RKO (cell line): Measurements from ENCODE around the gene LRRK2.
"Not testable (repeated sequence)": the region's sequence is repeated elsewhere in the genome, so short reads cannot be mapped to it uniquely, and the experiment has no call there.

ENCODE experiments used
- DNase-seq: peaks from one replicate; pipeline ENCODE4 v3.0.0-alpha.2; 2016; ENCODE audit warnings: low spot score

LRRK2 gene

DNA sequence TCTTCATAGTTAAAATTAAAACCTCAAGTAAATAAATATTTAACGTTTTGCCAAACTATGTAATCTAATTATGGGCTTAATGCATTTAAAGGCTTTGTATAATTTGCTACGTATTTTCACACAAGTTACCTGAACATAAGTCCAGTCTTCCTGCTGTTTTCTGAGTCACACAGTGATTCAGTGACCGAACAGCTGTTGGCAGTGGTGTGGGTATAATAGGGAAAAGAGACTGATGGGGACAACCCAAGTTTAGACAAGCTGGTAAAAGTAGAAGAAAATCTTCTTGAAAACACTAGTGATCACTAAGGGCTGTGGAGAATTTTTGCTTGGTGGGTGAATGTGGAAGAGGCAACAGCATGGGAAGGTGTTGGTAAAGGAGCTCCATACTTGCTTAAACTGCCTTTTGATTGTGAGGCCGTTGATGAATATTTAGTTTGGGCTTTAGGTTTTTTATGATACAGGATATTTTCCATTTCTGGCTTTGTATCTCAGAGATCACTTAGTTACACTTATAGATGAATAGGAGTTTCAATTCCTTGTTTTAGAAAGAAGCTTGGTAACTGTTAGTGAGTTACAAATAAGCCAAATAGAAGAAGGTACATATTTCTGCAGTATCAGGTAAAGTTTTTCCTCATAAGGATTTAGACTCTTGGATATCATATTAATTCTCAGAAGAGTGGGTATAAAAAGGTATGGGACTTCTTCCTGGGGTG lies 23.9 kb downstream of the LRRK2 start:
- peak; percentile 26 for DNase-seq

GRCh38 chr12:40250652-40251051 lies 25.9 kb downstream of the LRRK2 start:
- DNase-seq: not testable (repeated sequence)

GRCh38 chr12:40253936-40254335 lies 29.1 kb downstream of the LRRK2 start:
- DNase-seq: no peak

DNA sequence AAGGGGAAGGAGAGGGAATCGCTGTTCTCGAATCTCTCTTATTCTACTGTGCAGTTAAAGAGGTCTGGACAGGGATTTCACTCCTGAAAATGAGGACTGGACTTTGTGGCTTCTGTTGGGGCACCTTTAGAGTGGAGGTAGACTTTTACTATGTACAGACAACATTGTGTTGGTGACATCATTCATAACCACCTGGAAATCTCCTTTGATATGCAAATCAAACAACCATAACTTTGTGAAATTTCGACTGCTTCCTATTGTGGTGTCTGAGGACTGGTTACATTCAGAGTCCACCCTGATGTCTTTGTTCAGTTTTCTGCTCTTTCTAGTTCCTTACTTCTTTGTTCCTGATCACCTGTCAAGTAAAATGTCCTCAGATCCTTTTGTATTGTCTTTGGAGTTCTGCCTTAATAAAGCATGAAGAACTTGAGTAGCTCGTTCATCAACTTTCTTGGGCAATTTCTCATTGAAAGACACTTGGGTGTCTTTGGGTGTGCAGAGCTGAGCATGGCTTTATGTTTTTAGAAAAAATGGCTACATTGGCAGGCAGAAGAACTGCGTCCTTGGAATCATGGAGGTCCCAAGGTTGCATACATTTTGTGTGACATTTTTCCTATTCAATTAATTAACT lies 29.8 kb downstream of the LRRK2 start:
- DNase-seq: no peak

DNA sequence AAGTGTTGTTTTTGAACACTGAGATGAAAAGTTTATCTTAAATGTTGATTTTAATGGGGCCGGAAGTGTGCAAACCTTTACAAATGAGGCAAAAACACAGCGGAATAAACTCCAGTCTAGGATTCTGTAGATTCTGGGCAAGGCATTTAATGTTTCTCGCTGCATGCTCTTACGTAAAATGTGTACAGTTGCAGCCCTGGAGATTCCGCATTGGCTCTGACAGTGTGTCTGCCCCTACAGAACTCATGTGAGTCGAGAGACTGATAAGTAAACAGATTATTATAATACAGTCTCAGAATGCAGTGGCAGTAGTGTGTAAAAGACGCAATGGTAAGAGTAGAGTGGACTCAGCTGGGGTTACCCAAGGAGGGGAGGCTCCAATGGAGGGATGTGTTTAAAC lies 33.6 kb downstream of the LRRK2 start:
- DNase-seq: no peak

DNA sequence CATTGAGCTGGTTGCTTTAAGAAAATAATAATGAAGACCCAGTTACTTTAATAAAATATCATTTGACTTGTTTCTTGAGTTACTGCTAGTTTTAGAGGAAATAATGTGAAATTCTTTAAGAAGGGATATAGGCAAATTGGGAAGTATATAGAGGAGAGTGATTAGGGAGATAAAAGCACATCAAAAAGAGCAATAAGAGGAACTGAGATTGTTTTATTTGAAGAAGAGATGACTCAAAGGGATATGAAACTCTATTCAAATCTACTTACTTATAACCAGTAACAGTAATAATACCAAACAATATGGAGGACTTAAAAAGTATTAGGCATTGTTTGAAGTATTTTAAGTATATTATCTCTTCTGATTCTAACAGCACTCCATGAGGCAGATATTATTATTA lies 37.1 kb downstream of the LRRK2 start:
- DNase-seq: no peak

DNA sequence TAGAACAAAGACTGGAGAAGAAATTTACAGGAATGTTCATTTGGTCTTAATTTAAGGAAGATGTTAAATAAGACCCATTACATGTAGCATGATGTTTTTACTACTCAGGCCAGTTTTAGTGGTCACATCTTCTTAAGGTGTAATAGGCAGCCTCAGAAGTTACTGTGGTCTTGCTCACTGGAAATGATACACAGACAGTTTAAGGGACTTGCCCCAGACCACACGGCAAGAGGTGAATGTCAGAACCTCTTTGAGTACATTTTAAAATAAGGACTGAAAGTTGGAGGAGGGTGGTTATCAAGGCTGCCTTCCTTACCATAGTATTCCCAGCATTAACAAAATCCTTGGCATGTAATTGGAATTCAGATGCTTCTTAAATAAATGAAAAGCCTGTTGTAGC lies 37.9 kb downstream of the LRRK2 start:
- DNase-seq: no peak

GRCh38 chr12:40263616-40264409 lies 39.0 kb downstream of the LRRK2 start:
- no peak for DNase-seq

GRCh38 chr12:40271981-40272664 lies 47.3 kb downstream of the LRRK2 start:
- no peak for DNase-seq

DNA sequence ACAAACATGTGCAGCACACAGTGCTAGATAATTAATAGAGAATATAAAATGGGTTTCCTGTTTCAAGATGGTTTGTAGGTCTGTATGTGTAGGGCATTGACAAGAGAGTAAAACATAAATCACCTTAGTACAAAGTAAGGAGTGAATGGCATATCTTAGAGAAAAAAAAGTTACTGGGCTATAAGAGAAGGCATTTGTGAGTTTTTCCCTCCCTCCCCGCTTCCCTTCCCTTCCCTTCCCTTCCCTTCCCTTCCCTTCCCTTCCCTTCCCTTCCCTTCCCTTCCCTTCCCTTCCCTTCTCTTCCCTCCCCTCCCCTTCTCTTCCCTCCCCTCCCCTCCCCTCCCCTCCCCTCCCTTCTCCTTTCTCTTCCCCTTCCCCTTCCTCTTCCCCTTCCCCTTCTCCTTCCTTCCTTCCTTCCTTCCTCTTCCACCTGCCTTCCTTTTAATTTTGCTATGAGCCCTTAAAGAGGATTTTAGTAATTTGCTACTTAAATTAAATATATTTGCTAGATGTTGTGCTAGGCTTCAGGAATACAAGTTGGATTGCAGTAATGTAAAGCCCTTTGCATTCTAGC lies 57.1 kb downstream of the LRRK2 start:
- DNase-seq: no peak

- no peak for DNase-seq
Measured at GRCh38 chr12:40286583-40286982, 61.8 kb downstream of the LRRK2 start.

DNA sequence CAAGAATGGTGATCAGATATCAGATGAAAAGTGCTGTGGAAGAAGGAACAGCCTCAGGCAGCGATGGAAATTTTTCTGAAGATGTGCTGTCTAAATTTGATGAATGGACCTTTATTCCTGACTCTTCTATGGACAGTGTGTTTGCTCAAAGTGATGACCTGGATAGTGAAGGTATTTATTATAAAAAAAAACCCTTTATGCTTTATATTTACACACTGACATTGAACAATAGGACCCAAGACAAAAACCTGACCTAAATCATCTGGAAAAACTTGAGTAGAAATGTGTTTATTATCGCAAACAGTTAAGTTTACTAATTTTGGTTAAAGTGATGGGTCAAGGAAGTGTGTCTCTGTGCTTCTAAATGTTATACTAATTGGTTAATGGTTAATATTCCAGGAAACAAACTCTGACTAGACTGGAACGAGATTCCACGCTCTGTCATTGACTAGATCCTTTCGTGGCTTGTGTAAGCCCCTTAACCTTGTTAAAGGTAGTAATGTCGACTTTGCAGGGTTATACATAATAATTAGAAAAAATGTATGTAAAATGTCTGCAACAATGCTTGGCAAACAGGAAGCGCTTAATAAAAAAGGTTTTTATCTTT lies 62.7 kb downstream of the LRRK2 start:
- no peak for DNase-seq

DNA sequence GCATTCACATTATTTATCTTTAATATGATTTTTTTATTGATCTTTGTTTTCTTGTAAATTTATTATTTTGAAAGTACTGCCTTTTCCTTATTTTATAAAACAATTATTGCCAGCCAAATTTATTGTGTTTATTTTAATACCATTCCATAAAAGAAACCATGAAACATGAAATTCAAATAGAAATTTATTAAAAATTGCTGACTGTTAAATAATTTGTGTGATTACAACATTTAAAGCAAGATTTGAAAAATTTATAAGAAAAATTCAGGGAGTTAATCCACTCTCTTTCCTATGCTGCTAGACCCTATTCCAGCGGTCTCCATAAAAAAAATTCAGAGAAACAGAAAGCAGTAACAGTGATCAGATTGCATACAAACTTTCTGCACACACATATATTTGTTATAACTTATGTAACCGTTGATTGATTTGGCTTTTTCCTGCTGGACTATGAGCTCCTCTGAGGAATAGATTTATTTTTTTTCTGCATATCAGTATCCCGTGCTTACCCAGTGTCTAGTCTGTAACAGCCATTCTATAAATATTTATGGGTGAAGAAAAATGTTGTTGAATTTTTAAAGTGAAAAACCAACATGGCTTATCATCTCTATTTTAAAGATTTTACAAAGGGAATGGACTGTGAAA lies 68.1 kb downstream of the LRRK2 start:
- no peak for DNase-seq

DNA sequence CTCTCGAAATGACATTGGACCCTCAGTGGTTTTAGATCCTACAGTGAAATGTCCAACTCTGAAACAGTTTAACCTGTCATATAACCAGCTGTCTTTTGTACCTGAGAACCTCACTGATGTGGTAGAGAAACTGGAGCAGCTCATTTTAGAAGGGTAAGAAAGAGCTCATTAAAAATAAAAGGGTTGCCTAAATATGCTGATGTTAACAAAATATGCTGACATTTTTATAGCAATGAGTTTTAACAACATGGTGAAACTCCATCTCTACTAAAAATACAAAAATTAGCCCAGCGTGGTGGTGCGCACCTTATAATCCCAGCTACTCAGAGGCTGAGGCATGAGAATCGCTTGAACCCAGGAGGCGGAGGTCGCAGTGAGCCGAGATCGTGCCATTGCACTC lies 73.5 kb downstream of the LRRK2 start:
- no peak for DNase-seq

- DNase-seq: no peak
Measured at GRCh38 chr12:40300490-40300889, 75.7 kb downstream of the LRRK2 start.

DNA sequence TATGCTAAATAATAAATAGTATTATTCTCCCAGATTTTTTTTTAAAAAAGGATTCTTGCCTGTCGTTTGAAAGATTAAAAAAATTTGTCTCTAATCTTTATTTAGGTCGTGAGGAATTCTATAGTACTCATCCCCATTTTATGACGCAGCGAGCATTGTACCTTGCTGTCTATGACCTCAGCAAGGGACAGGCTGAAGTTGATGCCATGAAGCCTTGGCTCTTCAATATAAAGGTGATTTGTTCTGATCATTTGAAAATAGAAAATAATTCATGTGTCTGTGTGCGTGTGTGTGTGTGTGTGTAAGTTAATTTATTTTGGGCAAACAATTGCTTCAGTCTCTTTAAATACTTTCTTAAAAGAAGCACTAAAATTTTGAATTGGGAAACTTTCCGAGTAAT lies 84.2 kb downstream of the LRRK2 start:
- no peak for DNase-seq

GRCh38 chr12:40310211-40310610 lies 85.4 kb downstream of the LRRK2 start:
- DNase-seq: no peak

DNA sequence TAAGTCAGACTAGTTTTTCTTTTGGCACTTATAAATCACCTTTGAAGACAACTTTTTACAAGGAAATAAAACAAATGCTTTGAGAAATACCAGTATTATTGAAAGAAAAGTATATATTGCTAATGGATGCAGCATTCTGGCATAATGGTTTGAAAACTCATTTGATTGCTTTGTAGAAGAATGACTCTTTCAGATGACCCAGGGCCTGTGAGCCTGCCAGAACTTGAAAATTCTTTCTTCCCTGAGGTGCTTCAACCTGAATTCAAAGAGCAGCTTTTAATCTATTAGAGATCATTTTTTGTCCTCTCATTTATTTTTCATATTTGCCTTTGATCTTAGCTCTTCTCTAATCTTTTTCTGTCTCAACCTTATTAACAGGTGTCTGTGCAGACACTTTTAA lies 87.4 kb downstream of the LRRK2 start:
- DNase-seq: no peak

DNA sequence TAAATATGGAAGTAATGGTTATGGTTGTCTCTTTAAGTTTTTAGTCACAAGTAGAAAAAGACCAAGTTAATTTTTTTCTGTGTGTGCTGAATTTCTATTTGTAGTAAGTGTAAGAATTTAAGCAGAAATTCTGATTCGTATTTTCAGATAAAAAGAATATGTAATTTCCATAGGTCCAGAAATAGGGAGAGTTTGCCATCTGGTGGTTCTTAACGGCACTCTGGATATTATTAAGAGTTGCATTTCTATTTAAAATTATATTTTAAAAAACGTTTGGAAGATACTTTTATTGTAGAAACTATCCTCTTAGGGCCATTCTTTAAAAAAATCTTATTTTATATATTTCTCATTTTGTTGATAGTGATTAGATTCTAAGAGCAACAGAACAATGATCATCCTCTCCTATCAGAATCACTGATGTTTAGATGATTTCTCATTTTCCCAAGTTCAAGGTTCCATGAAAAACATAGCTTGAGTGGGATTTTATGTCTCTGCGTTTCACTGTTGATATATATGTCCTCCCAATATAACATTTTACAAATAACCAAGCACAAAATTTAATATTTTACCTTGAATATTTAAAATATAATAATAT lies 88.3 kb downstream of the LRRK2 start:
- DNase-seq: peak; percentile 39

GRCh38 chr12:40313928-40314327 lies 89.1 kb downstream of the LRRK2 start:
- DNase-seq: no peak

- no peak for DNase-seq
Measured at GRCh38 chr12:40314927-40315326, 90.1 kb downstream of the LRRK2 start.
